ENCODE data around the gene CDON.
"Not testable (repeated sequence)": the region's sequence is repeated elsewhere in the genome, so short reads cannot be mapped to it uniquely, and the experiment has no call there.

The CDON gene

GRCh38 chr11:126048197-126048596 is 14.5 kb downstream of the CDON start:
- DNase-seq (ENCODE audit: low read depth): no peak

- no peak for DNase-seq (ENCODE audit: low read depth)
Observed at GRCh38 chr11:126046570-126047195, 16.0 kb downstream of the CDON start.

GRCh38 chr11:126039485-126040271 is 23.0 kb downstream of the CDON start:
- DNase-seq (ENCODE audit: low read depth): no peak

- no peak for DNase-seq (ENCODE audit: low read depth)
Observed at GRCh38 chr11:126035718-126036117, 26.9 kb downstream of the CDON start.

- no peak for DNase-seq (ENCODE audit: low read depth)
Observed at GRCh38 chr11:126034933-126035425, 27.7 kb downstream of the CDON start.

GRCh38 chr11:126034039-126034932 is 28.4 kb downstream of the CDON start:
- no peak for DNase-seq (ENCODE audit: low read depth)

- DNase-seq (ENCODE audit: low read depth): no peak
Observed at GRCh38 chr11:126032375-126032774, 30.3 kb downstream of the CDON start.

GRCh38 chr11:126029805-126030204 is 32.9 kb downstream of the CDON start:
- DNase-seq (ENCODE audit: low read depth): no peak

GRCh38 chr11:126029237-126029636 is 33.4 kb downstream of the CDON start:
- DNase-seq (ENCODE audit: low read depth): no peak

- not testable (repeated sequence) for DNase-seq (ENCODE audit: low read depth)
Observed at GRCh38 chr11:126028534-126028933, 34.1 kb downstream of the CDON start.

- no peak for DNase-seq (ENCODE audit: low read depth)
Observed at GRCh38 chr11:126026579-126026978, 36.1 kb downstream of the CDON start.

GRCh38 chr11:126025822-126026221 is 36.8 kb downstream of the CDON start:
- DNase-seq (ENCODE audit: low read depth): no peak

- DNase-seq (ENCODE audit: low read depth): no peak
Observed at GRCh38 chr11:126024123-126024522, 38.5 kb downstream of the CDON start.

- DNase-seq (ENCODE audit: low read depth): no peak
Observed at GRCh38 chr11:126012852-126013251, 49.8 kb downstream of the CDON start.

GRCh38 chr11:126011754-126012153 is 50.9 kb downstream of the CDON start:
- DNase-seq (ENCODE audit: low read depth): no peak

GRCh38 chr11:126011265-126011664 is 51.4 kb downstream of the CDON start:
- no peak for DNase-seq (ENCODE audit: low read depth)

GRCh38 chr11:126008956-126009355 is 53.7 kb downstream of the CDON start:
- DNase-seq (ENCODE audit: low read depth): no peak

GRCh38 chr11:126007238-126007637 is 55.4 kb downstream of the CDON start:
- no peak for DNase-seq (ENCODE audit: low read depth)

- DNase-seq (ENCODE audit: low read depth): no peak
Observed at GRCh38 chr11:126006068-126006467, 56.6 kb downstream of the CDON start.

- DNase-seq (ENCODE audit: low read depth): no peak
Observed at GRCh38 chr11:126002181-126002580, 60.5 kb downstream of the CDON start.

- DNase-seq (ENCODE audit: low read depth): no peak
Observed at GRCh38 chr11:125999234-125999880, 63.3 kb downstream of the CDON start.

GRCh38 chr11:125998267-125998666 is 64.4 kb downstream of the CDON start:
- no peak for DNase-seq (ENCODE audit: low read depth)

Measured in activated T-helper 1 cell treated with Interleukin-2 at 50 U/mL for 16 hours (primary cell).